Adrenal gland (tissue), 5 donors: ENCODE data around the gene UGT2B17.
"Not testable (repeated sequence)": the region's sequence is repeated elsewhere in the genome, so short reads cannot be mapped to it uniquely, and the experiment has no call there.

ENCODE experiments used
- POLR2A ChIP-seq, 2 donors: fragments of 450-650 bp; IDR thresholded peaks; one replicate each; pipeline ENCODE4 v1.6.1; 2017; ENCODE audit warnings: antibody characterized with exemption in 2 of 2, mild to moderate bottlenecking in 2 of 2, moderate library complexity in 1 of 2
- TF ChIP-seq, protein P1 (sequence below), 6 experiments: fragments of 450-650 bp in 4 of 6; fragments of 200-600 bp in 2 of 6; sonication (generic) in 1 of 6; IDR thresholded peaks; 1 replicate in 5 of 6; 2 replicates in 1 of 6; pipeline versions ENCODE4 v1.5.1 to v1.8.0; 2016 to 2021; ENCODE audit warnings: antibody characterized with exemption in 6 of 6, mild to moderate bottlenecking in 2 of 6, moderate library complexity in 1 of 6
- donor health status: DM: no; HTN: no; CAD: no.

DNA sequence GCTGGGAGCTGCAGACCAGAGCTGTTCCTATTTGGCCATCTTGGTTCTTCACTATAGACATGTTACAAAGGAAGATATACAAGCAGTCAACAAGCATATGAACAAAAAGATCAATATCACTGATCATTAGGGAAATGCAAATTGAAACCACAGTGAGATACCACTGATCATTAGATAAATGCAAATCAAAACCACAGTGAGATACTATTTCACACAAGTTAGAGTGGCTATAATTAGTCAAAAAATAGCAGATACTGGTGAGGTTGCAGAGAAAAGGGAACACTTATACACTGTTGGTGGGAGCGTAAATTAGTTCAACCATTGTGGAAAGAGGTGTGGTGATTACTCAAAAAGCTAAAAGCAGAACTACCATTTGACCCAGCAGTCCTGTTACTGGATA, 70.7 kb downstream of the UGT2B17 start:
- TF ChIP-seq, protein P1, sequence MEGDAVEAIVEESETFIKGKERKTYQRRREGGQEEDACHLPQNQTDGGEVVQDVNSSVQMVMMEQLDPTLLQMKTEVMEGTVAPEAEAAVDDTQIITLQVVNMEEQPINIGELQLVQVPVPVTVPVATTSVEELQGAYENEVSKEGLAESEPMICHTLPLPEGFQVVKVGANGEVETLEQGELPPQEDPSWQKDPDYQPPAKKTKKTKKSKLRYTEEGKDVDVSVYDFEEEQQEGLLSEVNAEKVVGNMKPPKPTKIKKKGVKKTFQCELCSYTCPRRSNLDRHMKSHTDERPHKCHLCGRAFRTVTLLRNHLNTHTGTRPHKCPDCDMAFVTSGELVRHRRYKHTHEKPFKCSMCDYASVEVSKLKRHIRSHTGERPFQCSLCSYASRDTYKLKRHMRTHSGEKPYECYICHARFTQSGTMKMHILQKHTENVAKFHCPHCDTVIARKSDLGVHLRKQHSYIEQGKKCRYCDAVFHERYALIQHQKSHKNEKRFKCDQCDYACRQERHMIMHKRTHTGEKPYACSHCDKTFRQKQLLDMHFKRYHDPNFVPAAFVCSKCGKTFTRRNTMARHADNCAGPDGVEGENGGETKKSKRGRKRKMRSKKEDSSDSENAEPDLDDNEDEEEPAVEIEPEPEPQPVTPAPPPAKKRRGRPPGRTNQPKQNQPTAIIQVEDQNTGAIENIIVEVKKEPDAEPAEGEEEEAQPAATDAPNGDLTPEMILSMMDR (IDR thresholded peaks at IDR 0.05): not testable (repeated sequence)
- not testable (repeated sequence) for TF ChIP-seq POLR2A (IDR thresholded peaks at IDR 0.05)
